HCT116 (cell line): Measurements from ENCODE around the gene MAST4. TPM values are rescaled to one million over a fixed set of nuclear protein-coding genes. Genes with fewer than 3 reads are reported as not detected.

Source experiments
- ATAC-seq: fragments of 200-7000 bp; cut with Tn5 transposase; 2 replicates; pipeline ENCODE4 v1.9.1; 2020; ENCODE audit warnings: mild to moderate bottlenecking, moderate library complexity
- BruUV-seq: library from RNA; stranded (reverse); fragments of 400-500 nt; replicated peaks from 2 replicates; lab custom pipeline; 2021; lab: Mats Ljungman, UMichigan
- CTCF ChIA-PET: fragments of 300-600 bp; sonication (Branson Sonifier 250); formaldehyde crosslinking; loops from one replicate; lab custom pipeline; 2021; ENCODE audit warnings: antibody characterized with exemption; lab: Charles Lee
- POLR2A ChIA-PET: fragments of 300-600, 350-600 bp; sonication (Branson Sonifier 250); formaldehyde crosslinking; loops from one replicate; lab custom pipeline; 2021; ENCODE audit warnings: antibody characterized with exemption; lab: Charles Lee
- RAD21 ChIA-PET, 2 experiments: fragments of 300-600 bp; sonication (Branson Sonifier 250); formaldehyde crosslinking; loops; one replicate each; lab custom pipeline; 2023; ENCODE audit warnings: low total read pairs in 2 of 2; ENCODE audit not compliant: uncharacterized antibody in 2 of 2, unreplicated experiment in 2 of 2, low non-redundant PET in 1 of 2; lab: Charles Lee
- DNase-seq: peaks from one replicate; pipeline ENCODE4 v3.0.0-alpha.2; 2010; ENCODE audit warnings: low read depth, low spot score
- H2AFZ ChIP-seq: fragments of 200-600 bp; shearing (Covaris generic), sonication (generic); 2 replicates; pipeline ENCODE4 v1.6.1; 2017; ENCODE audit warnings: low read depth, mixed run types, mixed read lengths, antibody characterized with exemption, low read length; ENCODE audit not compliant: poor library complexity, severe bottlenecking
- H3K27ac ChIP-seq: 2 replicates; pipeline ENCODE4 v1.5.1; 2012; ENCODE audit warnings: low read depth, low read length
- H3K27me3 ChIP-seq: fragments of 200-600 bp; sonication (generic); 2 replicates; pipeline ENCODE4 v1.6.1; 2016; ENCODE audit warnings: mixed run types, low read length, mixed read lengths; ENCODE audit not compliant: insufficient read depth
- H3K36me3 ChIP-seq, 2 experiments: fragments of 200-500 bp in 1 of 2; fragments of 200-600 bp in 1 of 2; sonication (Bioruptor generic) in 1 of 2; sonication (generic) in 1 of 2; 2 replicates each; pipeline versions ENCODE4 v1.5.1 to v1.6.1; 2014 to 2016; ENCODE audit warnings: low read length in 2 of 2, inconsistent platforms in 1 of 2, mixed read lengths in 1 of 2, mixed run types in 1 of 2; ENCODE audit not compliant: insufficient read depth in 2 of 2, control insufficient read depth in 1 of 2
- H3K4me1 ChIP-seq, 2 experiments: fragments of 200-600 bp in 1 of 2; sonication (generic) in 1 of 2; 2 replicates each; pipeline versions ENCODE4 v1.5.1 to v1.6.1; 2012 to 2017; ENCODE audit warnings: low read length in 2 of 2, inconsistent platforms in 1 of 2, mild to moderate bottlenecking in 1 of 2, mixed read lengths in 1 of 2, mixed run types in 1 of 2, moderate library complexity in 1 of 2; ENCODE audit not compliant: insufficient read depth in 2 of 2, control insufficient read depth in 1 of 2
- H3K4me2 ChIP-seq: fragments of 200-600 bp; sonication (generic); 2 replicates; pipeline ENCODE4 v1.6.1; 2017; ENCODE audit warnings: mixed run types, low read length, mixed read lengths
- H3K4me3 ChIP-seq, 2 experiments: fragments of 200-600 bp in 1 of 2; sonication (generic) in 1 of 2; replicated peaks in 1 of 2; 2 replicates each; pipeline ENCODE4 v1.5.1; 2011 to 2016; ENCODE audit warnings: low read length in 2 of 2, control low read depth in 1 of 2, low read depth in 1 of 2, mild to moderate bottlenecking in 1 of 2, mixed read lengths in 1 of 2, mixed run types in 1 of 2
- H3K79me2 ChIP-seq: fragments of 200-600 bp; sonication (generic); 2 replicates; pipeline ENCODE4 v1.6.1; 2017; ENCODE audit warnings: mild to moderate bottlenecking, mixed run types, low read length, moderate library complexity, mixed read lengths; ENCODE audit not compliant: insufficient read depth
- H3K9ac ChIP-seq: fragments of 200-600 bp; sonication (generic); 2 replicates; pipeline ENCODE4 v1.6.1; 2016; ENCODE audit warnings: low read length, mixed read lengths
- H3K9me2 ChIP-seq: fragments of 200-600 bp; sonication (generic), shearing (Covaris generic); 2 replicates; pipeline ENCODE4 v1.6.1; 2017; ENCODE audit warnings: mixed run types, mild to moderate bottlenecking, moderate library complexity; ENCODE audit not compliant: insufficient read depth
- H3K9me3 ChIP-seq, 2 experiments: fragments of 200-500 bp in 1 of 2; fragments of 200-600 bp in 1 of 2; sonication (Bioruptor generic) in 1 of 2; sonication (generic) in 1 of 2; 2 replicates each; pipeline ENCODE4 v1.6.1; 2014 to 2017; ENCODE audit warnings: low read length in 2 of 2, mixed read lengths in 2 of 2, inconsistent platforms in 1 of 2, low read depth in 1 of 2, mild to moderate bottlenecking in 1 of 2, mixed run types in 1 of 2, moderate library complexity in 1 of 2; ENCODE audit not compliant: control insufficient read depth in 1 of 2, insufficient read depth in 1 of 2
- H4K20me1 ChIP-seq: fragments of 200-600 bp; sonication (generic), shearing (Covaris generic); 2 replicates; pipeline ENCODE4 v1.6.1; 2017; ENCODE audit warnings: mixed run types, mild to moderate bottlenecking, moderate library complexity; ENCODE audit not compliant: insufficient read depth
- ATF3 ChIP-seq: IDR thresholded peaks from 2 replicates; pipeline ENCODE4 v1.6.1; 2012
- EGR1 ChIP-seq: IDR thresholded peaks from 2 replicates; pipeline ENCODE4 v1.6.1; 2012; ENCODE audit warnings: low read depth
- SRF ChIP-seq: IDR thresholded peaks from 2 replicates; pipeline ENCODE4 v1.6.1; 2012; ENCODE audit warnings: low read depth
- TCF7L2 ChIP-seq: IDR thresholded peaks from 2 replicates; pipeline ENCODE4 v1.7.0; 2011; ENCODE audit warnings: borderline replicate concordance, inconsistent platforms; ENCODE audit not compliant: insufficient read depth, insufficient read length; ENCODE audit errors: extremely low read depth
- YY1 ChIP-seq: IDR thresholded peaks from 2 replicates; pipeline ENCODE4 v1.6.1; 2011; ENCODE audit warnings: low read length, low read depth, moderate library complexity, mild to moderate bottlenecking; ENCODE audit not compliant: insufficient replicate concordance; ENCODE audit errors: extremely low read depth
- ZBTB33 ChIP-seq: IDR thresholded peaks from 2 replicates; pipeline ENCODE4 v1.6.1; 2011; ENCODE audit warnings: mild to moderate bottlenecking, low read length, moderate library complexity; ENCODE audit not compliant: insufficient replicate concordance; ENCODE audit errors: extremely low read depth
- ZNF274 ChIP-seq: fragments of 200-500 bp; sonication (Bioruptor generic); IDR thresholded peaks from 2 replicates; pipeline ENCODE4 v1.6.1; 2014; ENCODE audit warnings: mild to moderate bottlenecking, low read depth, low read length, inconsistent platforms
- intact Hi-C: fragments of 100-400 bp; cut with micrococcal nuclease; formaldehyde crosslinking; loops from 2 replicates; pipeline ENCODE4 v1.10.0; 2022
- total RNA-seq: library from RNA; stranded (reverse); gene quantifications from one replicate; pipeline ENCODE4 v1.2.1, GENCODE V29; 2021; ENCODE audit not compliant: unreplicated experiment
- TF ChIP-seq, protein P1 (sequence below): IDR thresholded peaks from 2 replicates; pipeline ENCODE4 v1.6.1; 2012; ENCODE audit warnings: low read depth

The MAST4 gene
- total RNA-seq, 1 experiment from 2014 or later, result 1.1 TPM

GRCh38 chr5:66869347-66869746, 273.2 kb downstream of the MAST4 start:
- Histone ChIP-seq H2AFZ (no peak overlapping the region), H3K36me3 (no peaks in the 10 kb centered on the region), H3K27ac (no peak overlapping the region), H3K4me3 (no peak overlapping the region), H3K9ac (no peak overlapping the region), H3K4me1 (no peaks in the 10 kb centered on the region), H4K20me1 (no peaks in the 10 kb centered on the region), H3K4me2 (no peak overlapping the region), H3K27me3 (peaks cover 29% of the 10 kb centered on the region), H3K9me3 (no peaks in the 10 kb centered on the region), H3K79me2 (no peaks in the 10 kb centered on the region), H3K9me2 (no peaks in the 10 kb centered on the region)
- TF ChIP-seq SRF (no peak), ATF3 (no peak), ZNF274 (no peak), EGR1 (no peak), ZBTB33 (no peak), TCF7L2 (no peak), YY1 (no peak)
- TF ChIP-seq, protein P1, sequence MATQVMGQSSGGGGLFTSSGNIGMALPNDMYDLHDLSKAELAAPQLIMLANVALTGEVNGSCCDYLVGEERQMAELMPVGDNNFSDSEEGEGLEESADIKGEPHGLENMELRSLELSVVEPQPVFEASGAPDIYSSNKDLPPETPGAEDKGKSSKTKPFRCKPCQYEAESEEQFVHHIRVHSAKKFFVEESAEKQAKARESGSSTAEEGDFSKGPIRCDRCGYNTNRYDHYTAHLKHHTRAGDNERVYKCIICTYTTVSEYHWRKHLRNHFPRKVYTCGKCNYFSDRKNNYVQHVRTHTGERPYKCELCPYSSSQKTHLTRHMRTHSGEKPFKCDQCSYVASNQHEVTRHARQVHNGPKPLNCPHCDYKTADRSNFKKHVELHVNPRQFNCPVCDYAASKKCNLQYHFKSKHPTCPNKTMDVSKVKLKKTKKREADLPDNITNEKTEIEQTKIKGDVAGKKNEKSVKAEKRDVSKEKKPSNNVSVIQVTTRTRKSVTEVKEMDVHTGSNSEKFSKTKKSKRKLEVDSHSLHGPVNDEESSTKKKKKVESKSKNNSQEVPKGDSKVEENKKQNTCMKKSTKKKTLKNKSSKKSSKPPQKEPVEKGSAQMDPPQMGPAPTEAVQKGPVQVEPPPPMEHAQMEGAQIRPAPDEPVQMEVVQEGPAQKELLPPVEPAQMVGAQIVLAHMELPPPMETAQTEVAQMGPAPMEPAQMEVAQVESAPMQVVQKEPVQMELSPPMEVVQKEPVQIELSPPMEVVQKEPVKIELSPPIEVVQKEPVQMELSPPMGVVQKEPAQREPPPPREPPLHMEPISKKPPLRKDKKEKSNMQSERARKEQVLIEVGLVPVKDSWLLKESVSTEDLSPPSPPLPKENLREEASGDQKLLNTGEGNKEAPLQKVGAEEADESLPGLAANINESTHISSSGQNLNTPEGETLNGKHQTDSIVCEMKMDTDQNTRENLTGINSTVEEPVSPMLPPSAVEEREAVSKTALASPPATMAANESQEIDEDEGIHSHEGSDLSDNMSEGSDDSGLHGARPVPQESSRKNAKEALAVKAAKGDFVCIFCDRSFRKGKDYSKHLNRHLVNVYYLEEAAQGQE, result no peak
- RAD21 ChIA-PET, result no interaction called here
- BruUV-seq, result no TSS peak
- CTCF ChIA-PET, result no interaction called here
- DNase-seq, result no peak
- no peak for ATAC-seq
- intact Hi-C loops, result no loop called here
- POLR2A ChIA-PET, result no interaction called here
